Kidney epithelial cell (primary cell): ENCODE data around the gene SOCS6. TPM values are rescaled to one million over a fixed set of nuclear protein-coding genes. Genes with fewer than 3 reads are reported as not detected.

Experiments
- DNase-seq: peaks from one replicate; pipeline ENCODE4 v3.0.0-alpha.2; 2010; ENCODE audit warnings: low read depth
- H3K27me3 ChIP-seq: 2 replicates; pipeline ENCODE4 v1.6.0; 2011; ENCODE audit warnings: low read length; ENCODE audit not compliant: control insufficient read depth, insufficient read depth
- H3K36me3 ChIP-seq: 2 replicates; pipeline ENCODE4 v1.5.1; 2011; ENCODE audit warnings: low read length; ENCODE audit not compliant: control insufficient read depth, insufficient read depth
- H3K4me3 ChIP-seq: 2 replicates; pipeline ENCODE4 v1.5.1; 2011; ENCODE audit warnings: low read depth, mild to moderate bottlenecking, control low read depth, low read length
- total RNA-seq: library from RNA; depleted of rRNA; stranded (reverse); fragments of >200 nt; gene quantifications from 2 replicates; pipeline ENCODE4 v1.2.3, GENCODE V29; 2015
- TF ChIP-seq, protein P1 (sequence below): IDR thresholded peaks from 2 replicates; pipeline ENCODE4 v1.5.1; 2011; ENCODE audit warnings: mild to moderate bottlenecking, moderate library complexity, low read length, control low read depth, inconsistent platforms; ENCODE audit not compliant: insufficient read depth, poor library complexity, severe bottlenecking

The SOCS6 gene
- total RNA-seq, 1 donor from 2014 or later: 26.0 TPM

DNA sequence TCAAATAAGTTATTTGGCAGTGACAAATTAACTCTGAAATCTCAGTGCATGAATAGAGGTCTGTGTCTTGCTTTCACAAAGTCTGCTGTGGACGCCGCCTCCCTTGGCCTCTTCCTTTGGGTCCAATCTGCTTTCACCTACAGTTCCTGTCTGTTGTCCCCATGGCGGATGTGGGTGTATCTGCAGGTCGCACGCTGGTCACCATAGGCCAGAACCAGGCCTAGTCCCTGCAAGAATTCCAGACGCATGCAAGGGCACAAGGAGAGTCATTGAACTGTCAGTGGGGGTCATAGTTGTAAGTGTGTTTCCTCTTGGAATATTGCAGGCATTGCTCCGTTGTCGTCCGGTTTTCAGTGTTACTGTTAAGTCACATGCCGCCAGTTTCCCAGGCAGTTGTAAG is 7.4 kb downstream of the SOCS6 start:
- H3K36me3 ChIP-seq: no peaks in the 10 kb centered on the region
- H3K27me3 ChIP-seq: no peaks in the 10 kb centered on the region
- H3K4me3 ChIP-seq: no peak overlapping the region
- DNase-seq: no peak
- TF ChIP-seq, protein P1, sequence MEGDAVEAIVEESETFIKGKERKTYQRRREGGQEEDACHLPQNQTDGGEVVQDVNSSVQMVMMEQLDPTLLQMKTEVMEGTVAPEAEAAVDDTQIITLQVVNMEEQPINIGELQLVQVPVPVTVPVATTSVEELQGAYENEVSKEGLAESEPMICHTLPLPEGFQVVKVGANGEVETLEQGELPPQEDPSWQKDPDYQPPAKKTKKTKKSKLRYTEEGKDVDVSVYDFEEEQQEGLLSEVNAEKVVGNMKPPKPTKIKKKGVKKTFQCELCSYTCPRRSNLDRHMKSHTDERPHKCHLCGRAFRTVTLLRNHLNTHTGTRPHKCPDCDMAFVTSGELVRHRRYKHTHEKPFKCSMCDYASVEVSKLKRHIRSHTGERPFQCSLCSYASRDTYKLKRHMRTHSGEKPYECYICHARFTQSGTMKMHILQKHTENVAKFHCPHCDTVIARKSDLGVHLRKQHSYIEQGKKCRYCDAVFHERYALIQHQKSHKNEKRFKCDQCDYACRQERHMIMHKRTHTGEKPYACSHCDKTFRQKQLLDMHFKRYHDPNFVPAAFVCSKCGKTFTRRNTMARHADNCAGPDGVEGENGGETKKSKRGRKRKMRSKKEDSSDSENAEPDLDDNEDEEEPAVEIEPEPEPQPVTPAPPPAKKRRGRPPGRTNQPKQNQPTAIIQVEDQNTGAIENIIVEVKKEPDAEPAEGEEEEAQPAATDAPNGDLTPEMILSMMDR: no peak

DNA sequence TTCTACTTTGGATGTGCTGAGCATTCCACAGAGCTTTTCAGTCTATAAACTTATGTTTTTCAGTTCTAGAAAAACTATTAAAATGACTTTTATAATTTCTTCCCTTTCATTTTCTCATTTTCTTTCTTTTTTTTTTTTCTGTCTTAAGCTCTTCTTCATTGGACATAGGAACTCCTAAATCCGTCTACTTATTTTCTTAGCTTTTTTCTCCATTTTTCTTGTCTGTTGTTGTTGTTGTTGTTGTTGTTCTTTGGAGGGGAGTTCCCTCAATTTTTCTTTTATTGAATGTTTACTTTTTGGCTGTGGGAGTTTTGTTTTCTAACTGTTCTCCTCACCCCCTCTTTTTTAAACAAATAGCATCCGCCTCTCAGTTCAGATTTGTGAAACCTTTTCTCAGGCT is 7.9 kb downstream of the SOCS6 start:
- TF ChIP-seq, protein P1: no peak
- Histone ChIP-seq H3K27me3 (no peaks in the 10 kb centered on the region), H3K36me3 (no peaks in the 10 kb centered on the region), H3K4me3 (no peak overlapping the region)
- no peak for DNase-seq

DNA sequence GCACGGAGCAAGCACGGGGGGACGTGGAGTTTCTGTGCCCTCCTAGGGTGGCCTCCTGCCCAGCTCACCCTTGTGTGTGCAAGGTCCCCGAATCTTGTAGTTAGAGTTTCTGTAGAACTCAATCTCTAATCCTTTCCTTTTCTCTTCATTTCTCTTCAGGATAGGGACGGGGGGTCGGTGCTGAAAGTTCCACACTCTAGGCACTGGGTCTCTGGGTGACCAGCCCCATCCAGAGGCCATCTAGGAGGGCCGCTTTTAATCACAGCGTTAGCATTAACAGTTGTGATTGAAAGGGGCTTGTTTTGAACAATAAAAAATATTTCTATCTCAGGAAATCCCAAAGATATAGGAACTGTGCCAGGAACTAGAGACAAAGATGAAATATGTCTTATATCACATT is 10.5 kb downstream of the SOCS6 start:
- no peak overlapping the region for H3K4me3 ChIP-seq
- TF ChIP-seq, protein P1: no peak
- DNase-seq: no peak
- no peaks in the 10 kb centered on the region for H3K36me3 ChIP-seq
- H3K27me3 ChIP-seq: no peaks in the 10 kb centered on the region

DNA sequence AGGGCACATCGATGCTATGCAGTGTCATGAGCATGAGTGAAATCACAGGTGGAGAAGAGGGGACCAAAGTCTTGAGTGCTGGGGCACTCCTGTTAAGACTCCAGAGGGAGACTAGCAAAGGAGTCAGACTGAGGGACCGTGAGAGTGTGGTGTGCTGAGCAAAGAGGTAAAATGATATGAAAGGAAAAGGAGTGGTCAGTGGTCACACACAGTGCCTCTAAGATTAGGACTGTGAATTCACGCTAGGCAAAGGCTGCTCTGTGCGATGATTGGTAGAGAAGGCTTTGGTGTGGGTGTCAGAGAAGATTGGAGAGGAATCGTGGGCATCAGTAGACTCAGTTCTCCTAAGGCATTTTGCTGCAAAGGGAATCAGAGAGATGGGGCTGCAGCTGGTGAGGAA is 12.8 kb downstream of the SOCS6 start:
- Histone ChIP-seq H3K4me3 (no peak overlapping the region), H3K36me3 (no peaks in the 10 kb centered on the region), H3K27me3 (no peaks in the 10 kb centered on the region)
- TF ChIP-seq, protein P1: no peak
- no peak for DNase-seq

DNA sequence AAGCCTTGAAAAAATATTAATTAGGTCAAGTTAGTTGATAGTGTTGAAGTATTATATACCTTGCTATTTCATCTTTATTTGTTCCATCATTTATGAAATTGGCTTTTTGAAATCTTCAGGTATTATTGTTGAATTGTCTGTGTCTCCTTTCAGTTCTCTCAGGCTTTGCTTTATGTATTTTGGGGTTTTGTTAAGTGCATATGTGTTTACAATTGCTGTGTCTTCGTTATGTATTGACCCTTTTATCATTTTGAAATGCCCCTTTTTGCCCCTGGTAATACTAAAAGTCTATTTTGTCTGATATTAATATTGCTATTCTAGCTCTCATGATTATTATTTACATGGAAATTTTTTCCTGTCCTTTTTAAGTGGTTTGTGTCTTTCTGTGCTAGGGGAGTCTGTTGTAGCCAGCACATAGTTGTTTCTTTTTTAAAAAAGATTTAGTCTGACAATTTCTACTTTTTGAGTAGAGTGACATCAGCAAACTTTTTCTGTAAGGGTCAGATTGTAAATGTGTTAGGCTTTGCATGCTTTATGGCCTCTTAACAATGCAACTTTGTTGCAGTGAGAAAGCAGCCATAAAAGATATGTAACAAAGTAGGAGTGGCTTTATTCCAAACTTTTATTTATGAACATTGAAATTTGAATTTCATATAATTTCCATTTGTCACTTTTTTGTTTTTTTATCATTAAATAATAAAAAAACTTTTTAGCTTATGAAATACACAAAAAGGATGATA is 19.9 kb downstream of the SOCS6 start:
- no peak for DNase-seq
- no peaks in the 10 kb centered on the region for H3K36me3 ChIP-seq
- TF ChIP-seq, protein P1: no peak
- H3K4me3 ChIP-seq: no peak overlapping the region
- H3K27me3 ChIP-seq: no peaks in the 10 kb centered on the region
